Uterus (tissue), 2 donors: Measurements from ENCODE around the gene EZH2.

Experiments used
- POLR2A ChIP-seq, 2 donors: fragments of 450-650 bp; IDR thresholded peaks; one replicate each; pipeline ENCODE4 v1.6.1; 2016; ENCODE audit warnings: antibody characterized with exemption in 2 of 2, mild to moderate bottlenecking in 1 of 2, moderate library complexity in 1 of 2
- TF ChIP-seq, protein P1 (sequence below), 4 experiments: fragments of 200-600 bp in 2 of 4; fragments of 450-650 bp in 2 of 4; sonication (generic) in 2 of 4; IDR thresholded peaks; one replicate each; pipeline ENCODE4 v1.5.1; 2016 to 2019; ENCODE audit warnings: antibody characterized with exemption in 4 of 4, mild to moderate bottlenecking in 2 of 4, moderate library complexity in 1 of 4

GRCh38 chr7:148800677-148801076, 83.4 kb downstream of the EZH2 start:
- TF ChIP-seq, protein P1, sequence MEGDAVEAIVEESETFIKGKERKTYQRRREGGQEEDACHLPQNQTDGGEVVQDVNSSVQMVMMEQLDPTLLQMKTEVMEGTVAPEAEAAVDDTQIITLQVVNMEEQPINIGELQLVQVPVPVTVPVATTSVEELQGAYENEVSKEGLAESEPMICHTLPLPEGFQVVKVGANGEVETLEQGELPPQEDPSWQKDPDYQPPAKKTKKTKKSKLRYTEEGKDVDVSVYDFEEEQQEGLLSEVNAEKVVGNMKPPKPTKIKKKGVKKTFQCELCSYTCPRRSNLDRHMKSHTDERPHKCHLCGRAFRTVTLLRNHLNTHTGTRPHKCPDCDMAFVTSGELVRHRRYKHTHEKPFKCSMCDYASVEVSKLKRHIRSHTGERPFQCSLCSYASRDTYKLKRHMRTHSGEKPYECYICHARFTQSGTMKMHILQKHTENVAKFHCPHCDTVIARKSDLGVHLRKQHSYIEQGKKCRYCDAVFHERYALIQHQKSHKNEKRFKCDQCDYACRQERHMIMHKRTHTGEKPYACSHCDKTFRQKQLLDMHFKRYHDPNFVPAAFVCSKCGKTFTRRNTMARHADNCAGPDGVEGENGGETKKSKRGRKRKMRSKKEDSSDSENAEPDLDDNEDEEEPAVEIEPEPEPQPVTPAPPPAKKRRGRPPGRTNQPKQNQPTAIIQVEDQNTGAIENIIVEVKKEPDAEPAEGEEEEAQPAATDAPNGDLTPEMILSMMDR (IDR thresholded peaks at IDR 0.05) = no peak
- TF ChIP-seq POLR2A (IDR thresholded peaks at IDR 0.05) = no peak
